Suprapubic skin (tissue), 3 donors: Measurements from ENCODE around the gene AJAP1.

Experiments
- CTCF ChIP-seq, 2 donors: fragments of 200-600 bp in 1 of 2; fragments of 450-650 bp in 1 of 2; sonication (generic) in 1 of 2; IDR thresholded peaks; one replicate each; pipeline ENCODE4 v1.5.1; 2016 to 2019; ENCODE audit warnings: antibody characterized with exemption in 2 of 2, mild to moderate bottlenecking in 1 of 2, moderate library complexity in 1 of 2
- POLR2A ChIP-seq, 2 donors: fragments of 450-650 bp; IDR thresholded peaks; one replicate each; pipeline ENCODE4 v1.6.1; 2017; ENCODE audit warnings: antibody characterized with exemption in 2 of 2, mild to moderate bottlenecking in 2 of 2, moderate library complexity in 2 of 2

GRCh38 chr1:4781646-4782045 lies 127.2 kb downstream of the AJAP1 start:
- TF ChIP-seq POLR2A (IDR thresholded peaks at IDR 0.05) (no peak), CTCF (IDR thresholded peaks at IDR 0.05) (no peak)
